Limb (tissue), 2 donors: ENCODE measurements around the gene SERPINA4.

Experiments used
- DNase-seq, 2 donors: peaks; one replicate each; pipeline ENCODE4 v3.0.0-alpha.2; 2016; ENCODE audit errors: extremely low spot score in 2 of 2

SERPINA4 gene

DNA sequence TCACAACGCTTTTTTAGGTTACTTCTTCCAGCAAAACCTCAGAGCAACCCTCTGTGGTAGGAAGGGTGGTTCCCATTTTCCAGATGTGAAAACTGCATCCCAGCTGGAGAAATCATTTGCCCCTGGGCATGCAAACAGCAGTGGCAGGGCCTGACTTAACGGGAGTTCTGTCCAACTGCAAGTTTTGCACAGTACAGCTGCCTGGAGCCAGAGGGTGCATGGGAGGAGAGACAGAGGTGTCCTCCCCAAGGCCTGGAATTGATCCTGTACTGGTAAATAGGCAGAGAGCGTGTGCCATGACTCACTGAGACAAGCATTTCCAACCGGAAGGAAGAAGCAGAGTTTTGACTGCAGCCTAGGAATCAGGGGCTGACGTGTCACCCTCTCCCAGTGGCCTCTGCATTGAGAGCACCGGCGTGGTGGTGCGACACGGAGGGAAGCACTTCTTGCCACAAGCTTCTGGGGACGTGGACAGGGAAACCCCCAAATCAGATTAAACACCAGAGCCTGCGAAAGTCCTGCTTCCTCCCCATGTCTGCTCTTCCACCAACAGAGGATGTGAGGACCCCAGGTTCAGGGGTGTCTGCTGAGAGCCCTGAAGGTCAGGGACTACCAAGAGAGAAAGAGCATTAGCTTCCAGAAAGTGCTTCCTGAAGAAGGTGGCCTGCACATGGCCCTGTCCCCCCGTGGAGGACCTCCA, 19.0 kb upstream of the SERPINA4 start:
- DNase-seq, result no peak

- DNase-seq, result no peak
Observed at GRCh38 chr14:94542811-94543440, 18.3 kb upstream of the SERPINA4 start.

DNA sequence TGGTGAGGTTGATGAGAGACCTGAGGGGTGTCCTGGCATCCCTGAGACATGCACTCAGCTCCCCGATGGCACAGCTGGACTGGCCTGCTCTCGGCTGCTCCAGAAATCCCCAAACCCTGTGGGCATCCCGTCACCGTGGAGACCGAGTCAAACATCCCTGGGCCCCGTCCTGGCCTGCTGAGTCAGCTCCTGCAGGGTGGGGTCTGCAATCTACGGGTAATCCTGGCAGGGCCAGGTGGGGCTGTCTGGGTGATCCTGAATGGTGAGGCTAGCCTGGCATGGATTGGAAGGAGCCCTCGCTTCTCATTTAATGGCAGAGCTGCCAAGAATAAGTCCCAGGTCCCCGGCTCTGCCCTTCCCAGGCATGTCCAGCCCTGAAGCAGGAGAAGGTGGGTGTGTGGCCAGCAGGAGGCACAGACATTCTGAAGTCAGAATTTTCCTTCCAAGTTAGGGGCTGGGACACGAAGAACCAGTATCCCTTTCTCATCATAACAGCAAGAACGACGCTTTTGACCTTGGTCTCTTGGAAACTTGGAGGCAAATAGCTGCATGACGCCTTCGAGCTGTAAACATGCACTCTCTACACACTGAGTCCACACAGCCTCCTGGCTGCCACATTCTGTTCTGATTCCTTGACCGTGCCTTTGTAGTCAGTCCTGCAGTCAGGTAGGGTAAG, 17.7 kb upstream of the SERPINA4 start:
- no peak for DNase-seq

DNA sequence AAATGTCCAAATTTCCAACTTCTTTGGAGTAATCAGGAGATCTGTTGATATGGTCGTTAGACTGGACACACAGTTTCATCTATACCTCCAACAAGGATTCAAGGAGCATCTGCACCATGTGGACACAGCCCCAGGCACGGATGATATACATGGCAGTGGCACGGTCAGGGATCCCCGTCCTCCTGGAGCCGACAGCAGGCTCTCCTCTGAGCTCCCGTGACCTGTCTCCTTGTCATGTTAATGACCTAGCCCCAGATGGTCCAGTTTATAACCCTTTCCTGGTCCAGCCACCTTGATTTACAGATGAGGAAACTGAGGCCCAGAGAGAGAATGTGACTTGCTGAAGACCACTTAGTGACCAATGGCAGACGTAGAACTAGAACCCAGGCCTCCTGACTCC, 16.5 kb upstream of the SERPINA4 start:
- no peak for DNase-seq

GRCh38 chr14:94545131-94545841, 16.0 kb upstream of the SERPINA4 start:
- no peak for DNase-seq

DNA sequence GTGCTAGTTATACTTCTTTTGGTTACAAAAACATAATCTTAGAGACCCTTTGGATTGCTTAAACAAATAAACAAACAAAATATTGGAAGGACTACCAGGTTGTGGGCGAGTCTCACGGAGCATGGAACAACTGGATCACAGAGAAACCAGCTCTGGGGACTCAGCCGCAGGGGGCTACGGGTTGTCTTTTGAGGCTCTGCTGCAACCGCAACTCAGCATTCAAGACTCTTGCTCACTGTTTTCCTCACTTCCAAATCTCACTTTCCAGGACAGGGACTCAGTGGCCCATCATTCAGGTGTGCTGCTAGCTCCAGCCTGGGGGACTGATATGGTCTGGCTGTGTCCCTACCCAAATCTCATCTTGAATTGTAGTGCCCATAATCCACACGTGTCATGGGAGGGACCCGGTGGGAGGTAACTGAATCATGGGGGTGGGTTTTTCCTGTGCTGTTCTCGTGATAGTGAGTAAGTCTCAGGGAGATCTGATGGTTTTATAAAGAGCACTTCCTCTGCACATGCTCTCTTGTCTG, 14.0 kb upstream of the SERPINA4 start:
- no peak for DNase-seq

DNA sequence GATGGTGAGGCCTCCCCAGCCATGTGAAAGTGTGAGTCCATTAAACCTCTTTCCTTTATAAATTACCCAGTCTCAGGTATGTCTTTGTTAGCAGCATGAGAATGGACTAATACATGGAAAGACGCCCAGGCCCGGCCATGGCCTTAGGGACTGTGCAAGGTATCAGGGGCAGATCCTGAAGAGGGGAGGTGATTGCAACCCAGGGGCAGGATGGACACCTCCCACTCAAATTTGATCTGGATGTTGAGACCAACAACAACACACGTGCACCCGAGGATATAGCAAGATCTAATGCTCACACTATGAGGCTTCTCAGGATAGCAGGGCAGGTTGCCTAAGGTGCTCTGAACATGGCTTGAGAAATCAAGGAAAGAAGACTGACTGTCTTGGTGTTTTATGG, 13.5 kb upstream of the SERPINA4 start:
- no peak for DNase-seq

- no peak for DNase-seq
Observed at GRCh38 chr14:94548131-94548998, 12.9 kb upstream of the SERPINA4 start.

GRCh38 chr14:94548999-94549985, 11.9 kb upstream of the SERPINA4 start:
- peak; percentile 49 to 86 for DNase-seq

DNA sequence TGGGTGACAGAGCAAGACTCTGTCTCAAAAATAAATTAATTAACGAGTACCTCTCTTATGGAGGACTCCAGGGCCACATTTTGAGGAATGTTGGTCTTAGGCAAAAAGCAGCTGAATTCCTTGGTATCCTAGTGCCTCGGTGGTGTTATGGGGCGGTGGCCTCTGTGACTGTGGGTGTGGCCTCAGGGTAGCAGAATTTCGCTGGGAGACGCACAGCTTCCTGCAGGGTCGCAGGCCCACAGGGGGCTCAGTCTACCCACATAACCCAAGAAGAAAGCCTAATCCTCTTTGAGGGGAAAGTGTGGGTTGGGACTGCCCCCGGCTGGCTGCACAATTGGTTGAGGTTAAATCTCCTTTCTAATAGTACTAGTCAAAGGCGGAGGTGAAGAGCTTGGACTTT, 11.2 kb upstream of the SERPINA4 start:
- DNase-seq, result no peak

GRCh38 chr14:94555991-94556390, 5.3 kb upstream of the SERPINA4 start:
- DNase-seq, result peak in 1 of 2 donors; percentile 7

- DNase-seq, result no peak
Observed at GRCh38 chr14:94557327-94557726, 3.9 kb upstream of the SERPINA4 start.

- DNase-seq, result no peak
Observed at GRCh38 chr14:94558842-94559241, 2.4 kb upstream of the SERPINA4 start.

DNA sequence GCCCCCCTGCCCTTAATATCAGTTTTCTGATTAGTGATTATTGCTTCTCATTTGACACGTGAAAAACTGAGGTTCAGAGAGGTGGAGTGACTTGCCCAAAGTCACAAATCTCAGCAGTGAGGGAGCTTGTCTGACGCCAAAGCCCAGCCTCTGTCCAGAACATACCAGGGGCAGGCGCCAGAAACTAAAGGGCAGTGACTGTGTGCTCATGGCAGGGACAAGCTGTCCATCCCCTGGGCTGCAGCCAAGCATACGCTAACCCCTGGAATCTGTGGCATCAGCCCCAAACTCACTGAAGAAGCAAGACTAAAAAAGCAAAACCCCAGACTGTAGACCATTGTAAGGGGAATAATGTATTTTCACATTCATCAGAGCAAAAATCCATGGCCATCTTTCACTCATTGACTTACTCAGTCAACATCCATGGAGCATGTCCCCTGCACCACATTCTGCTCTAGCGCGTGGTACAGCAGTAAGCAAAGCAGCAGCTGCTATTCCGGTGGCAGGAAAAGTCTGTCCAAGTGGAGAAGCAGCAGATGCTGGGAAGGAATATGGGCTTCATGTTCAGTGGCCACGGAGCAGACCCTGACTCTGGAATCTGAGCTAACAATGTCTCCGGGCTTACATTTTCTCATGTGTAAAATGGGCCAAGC, 1.5 kb upstream of the SERPINA4 start:
- no peak for DNase-seq

- no peak for DNase-seq
Observed at GRCh38 chr14:94560291-94560665, 964 bp upstream of the SERPINA4 start.

- DNase-seq, result no peak
Observed at GRCh38 chr14:94561656-94562010, 391 bp downstream of the SERPINA4 start.

- no peak for DNase-seq
Observed at GRCh38 chr14:94562022-94562421, 780 bp downstream of the SERPINA4 start.

DNA sequence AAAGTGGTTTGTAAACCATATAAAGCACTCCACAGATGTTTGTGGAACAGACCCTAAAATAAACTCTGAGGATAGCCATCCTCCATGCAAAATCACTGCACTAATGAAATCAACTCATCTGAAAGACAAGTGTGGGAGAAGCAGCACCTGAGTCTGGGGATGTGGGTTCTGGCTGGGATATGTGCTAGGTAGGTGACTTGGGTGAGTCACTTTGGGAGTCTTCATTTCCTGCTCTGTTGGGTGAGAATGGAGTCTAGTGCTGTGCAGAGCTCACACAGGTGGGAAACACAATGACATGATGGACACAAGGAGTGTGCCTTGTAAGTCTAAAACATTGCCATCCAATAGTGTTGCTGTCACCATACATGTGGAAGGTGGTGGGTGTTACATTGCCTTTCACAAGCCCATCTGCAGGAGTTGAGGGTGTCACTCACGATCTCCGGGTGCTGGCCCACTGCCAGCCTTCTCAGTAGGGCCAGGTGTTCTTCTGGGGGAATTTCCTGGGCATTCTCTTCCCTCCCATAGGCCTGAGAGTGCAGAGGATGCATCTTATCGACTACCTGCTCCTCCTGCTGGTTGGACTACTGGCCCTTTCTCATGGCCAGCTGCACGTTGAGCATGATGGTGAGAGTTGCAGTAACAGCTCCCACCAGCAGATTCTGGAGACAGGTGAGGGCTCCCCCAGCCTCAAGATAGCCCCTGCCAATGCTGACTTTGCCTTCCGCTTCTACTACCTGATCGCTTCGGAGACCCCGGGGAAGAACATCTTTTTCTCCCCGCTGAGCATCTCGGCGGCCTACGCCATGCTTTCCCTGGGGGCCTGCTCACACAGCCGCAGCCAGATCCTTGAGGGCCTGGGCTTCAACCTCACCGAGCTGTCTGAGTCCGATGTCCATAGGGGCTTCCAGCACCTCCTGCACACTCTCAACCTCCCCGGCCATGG, 2.0 kb downstream of the SERPINA4 start:
- no peak for DNase-seq
